Measurements from ENCODE around the gene CDC25A.

CDC25A gene

GRCh38 chr3:48110463-48110862 lies 77.8 kb downstream of the CDC25A start:
- no peak overlapping the region for H3K4me2 ChIP-seq (ENCODE audit: low read length)
- peaks cover 10% of the 10 kb centered on the region for H3K9me3 ChIP-seq (ENCODE audit: low read length)
- no peaks in the 10 kb centered on the region for H3K27me3 ChIP-seq (ENCODE audit: insufficient read depth, low read length)
- no peak overlapping the region for H3K27ac ChIP-seq (ENCODE audit: low read depth, low read length, poor library complexity, severe bottlenecking)
- H3K4me3 ChIP-seq (ENCODE audit: low read depth, low read length, poor library complexity, severe bottlenecking), result no peak overlapping the region
- no peaks in the 10 kb centered on the region for H3F3A ChIP-seq (ENCODE audit: insufficient read depth, low read length)
- H3K79me2 ChIP-seq (ENCODE audit: insufficient read depth, low read length), result no peaks in the 10 kb centered on the region
- H3K36me3 ChIP-seq (ENCODE audit: insufficient read depth, low read length), result no peaks in the 10 kb centered on the region; the same call in 1 of the 2 replicates
- no peak overlapping the region for H2AFZ ChIP-seq (ENCODE audit: low read length)
- H3K9ac ChIP-seq (ENCODE audit: low read length), result no peak overlapping the region
- TF ChIP-seq EZH2 (IDR thresholded peaks at IDR 0.05; ENCODE audit: borderline replicate concordance, low read length), result no peak
- TF ChIP-seq CTCF (IDR thresholded peaks at IDR 0.05; ENCODE audit: low read length), result no peak
- no peaks in the 10 kb centered on the region for H3K9me2 ChIP-seq (ENCODE audit: low read depth, low read length)
- H3K4me1 ChIP-seq (ENCODE audit: insufficient read depth, low read length, severe bottlenecking), result peaks cover 12% of the 10 kb centered on the region
- no peaks in the 10 kb centered on the region for H4K20me1 ChIP-seq (ENCODE audit: insufficient read depth, low read length)

DNA sequence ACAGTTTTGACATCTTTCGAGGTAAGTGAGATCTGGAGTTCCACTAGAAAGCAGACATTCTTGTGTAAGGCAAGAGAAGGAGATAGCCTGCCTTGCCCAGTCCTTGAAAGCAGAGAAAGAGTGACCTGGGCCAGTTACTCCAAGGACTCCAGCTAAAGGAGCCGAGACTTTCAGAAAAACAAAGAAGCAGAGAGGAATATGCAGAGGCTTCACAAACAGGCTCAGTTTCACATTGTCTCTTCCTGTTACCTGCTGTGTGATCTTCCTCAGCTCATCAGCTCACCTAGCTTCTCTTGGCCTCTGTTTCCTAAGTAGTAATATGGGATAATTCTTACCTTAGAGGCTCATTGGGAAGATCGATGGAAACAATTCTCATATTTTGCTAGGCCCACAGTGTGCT lies 81.0 kb downstream of the CDC25A start:
- H3K4me3 ChIP-seq (ENCODE audit: low read depth, low read length, poor library complexity, severe bottlenecking), result no peak overlapping the region
- H3K4me2 ChIP-seq (ENCODE audit: low read length), result no peak overlapping the region
- H3K36me3 ChIP-seq (ENCODE audit: insufficient read depth, low read length), result no peaks in the 10 kb centered on the region; the same call in 1 of the 2 replicates

More for the DNA sequence above, 81.0 kb downstream of the CDC25A start:
- H3K9me3 ChIP-seq (ENCODE audit: low read length), result peaks cover 10% of the 10 kb centered on the region
- TF ChIP-seq CTCF (IDR thresholded peaks at IDR 0.05; ENCODE audit: low read length), result no peak
- no peak for TF ChIP-seq EZH2 (IDR thresholded peaks at IDR 0.05; ENCODE audit: borderline replicate concordance, low read length)
- no peak overlapping the region for H2AFZ ChIP-seq (ENCODE audit: low read length)
- no peaks in the 10 kb centered on the region for H3K9me2 ChIP-seq (ENCODE audit: low read depth, low read length)
- H3K27ac ChIP-seq (ENCODE audit: low read depth, low read length, poor library complexity, severe bottlenecking), result no peak overlapping the region
- no peak overlapping the region for H3K9ac ChIP-seq (ENCODE audit: low read length)
- H3K79me2 ChIP-seq (ENCODE audit: insufficient read depth, low read length), result no peaks in the 10 kb centered on the region
- no peaks in the 10 kb centered on the region for H3K27me3 ChIP-seq (ENCODE audit: insufficient read depth, low read length)
- H3F3A ChIP-seq (ENCODE audit: insufficient read depth, low read length), result no peaks in the 10 kb centered on the region
- H4K20me1 ChIP-seq (ENCODE audit: insufficient read depth, low read length), result no peaks in the 10 kb centered on the region
- peaks cover 8% of the 10 kb centered on the region for H3K4me1 ChIP-seq (ENCODE audit: insufficient read depth, low read length, severe bottlenecking)
